OCI-LY7 (cell line): Measurements from ENCODE around the gene ZNF564.

Experiments used
- CTCF ChIP-seq: fragments of 200-600 bp; sonication (generic); conservative IDR thresholded peaks from 2 replicates; pipeline ENCODE4 v1.5.1; 2014; ENCODE audit warnings: mild to moderate bottlenecking, antibody characterized with exemption, low read length, moderate library complexity, mixed read lengths
- EZH2phosphoT487 ChIP-seq: fragments of 200-600 bp; sonication (generic); IDR thresholded peaks from 2 replicates; pipeline ENCODE4 v1.6.1; 2018; ENCODE audit warnings: low read depth, borderline replicate concordance, mild to moderate bottlenecking, mixed run types, antibody characterized with exemption, low read length, moderate library complexity, mixed read lengths

- no peak for TF ChIP-seq CTCF
- TF ChIP-seq EZH2phosphoT487: no peak
Measured at GRCh38 chr19:12497032-12497431, 54.2 kb downstream of the ZNF564 start.
